A673 (cell line): Measurements from ENCODE around the gene TNPO3. TPM values are rescaled to one million over a fixed set of nuclear protein-coding genes. Genes with fewer than 3 reads are reported as not detected.

ENCODE experiments used
- BruUV-seq: library from RNA; stranded (reverse); fragments of 400-500 nt; replicated peaks from 2 replicates; lab custom pipeline; 2021; lab: Mats Ljungman, UMichigan
- CTCF ChIA-PET: fragments of 300-600 bp; sonication (Branson Sonifier 250); formaldehyde crosslinking; loops from one replicate; lab custom pipeline; 2022; ENCODE audit warnings: antibody characterized with exemption; lab: Charles Lee
- POLR2A ChIA-PET: fragments of 300-600 bp; sonication (Branson Sonifier 250); formaldehyde crosslinking; loops from one replicate; lab custom pipeline; 2022; ENCODE audit warnings: antibody characterized with exemption; ENCODE audit not compliant: low non-redundant PET; lab: Charles Lee
- DNase-seq: peaks from one replicate; pipeline ENCODE4 v3.0.0-alpha.2; 2015; ENCODE audit warnings: low spot score
- H3K27ac ChIP-seq: fragments of 200-600 bp; sonication (generic); 2 replicates; pipeline ENCODE4 v1.5.1; 2016; ENCODE audit warnings: mixed run types, low read depth, mild to moderate bottlenecking, mixed read lengths, antibody characterized with exemption, low read length; ENCODE audit not compliant: poor library complexity, severe bottlenecking
- H3K27me3 ChIP-seq: fragments of 200-600 bp; sonication (generic); replicated peaks from 2 replicates; pipeline ENCODE4 v1.6.1; 2017; ENCODE audit warnings: mixed run types, low read depth, mild to moderate bottlenecking, mixed read lengths, antibody characterized with exemption, low read length; ENCODE audit not compliant: insufficient read depth, poor library complexity
- H3K36me3 ChIP-seq: fragments of 200-600 bp; sonication (generic); 2 replicates; pipeline ENCODE4 v1.6.1; 2016; ENCODE audit warnings: mixed run types, mild to moderate bottlenecking, mixed read lengths, antibody characterized with exemption, low read length; ENCODE audit not compliant: insufficient read depth, poor library complexity, severe bottlenecking
- H3K4me1 ChIP-seq: fragments of 200-600 bp; sonication (generic); 2 replicates; pipeline ENCODE4 v1.6.1; 2017; ENCODE audit warnings: mixed run types, mild to moderate bottlenecking, mixed read lengths, antibody characterized with exemption, low read length; ENCODE audit not compliant: insufficient read depth, poor library complexity, severe bottlenecking
- H3K4me3 ChIP-seq: fragments of 200-600 bp; sonication (generic); 2 replicates; pipeline ENCODE4 v1.5.1; 2016; ENCODE audit warnings: low read depth, mixed run types, mild to moderate bottlenecking, mixed read lengths, low read length; ENCODE audit not compliant: poor library complexity, severe bottlenecking
- H3K9me3 ChIP-seq: fragments of 200-600 bp; sonication (generic); 2 replicates; pipeline ENCODE4 v1.6.1; 2016; ENCODE audit warnings: mixed run types, low read depth, mild to moderate bottlenecking, mixed read lengths, antibody characterized with exemption, low read length; ENCODE audit not compliant: poor library complexity, severe bottlenecking
- CTCF ChIP-seq: fragments of 300-800, 200-600 bp; sonication (generic); conservative IDR thresholded peaks from 2 replicates; pipeline ENCODE4 v1.5.1; 2017; ENCODE audit warnings: low read depth, mild to moderate bottlenecking, antibody characterized with exemption, low read length, moderate library complexity, mixed read lengths
- EZH2 ChIP-seq: fragments of 200-600 bp; sonication (generic); IDR thresholded peaks from 2 replicates; pipeline ENCODE4 v1.6.1; 2017; ENCODE audit warnings: borderline replicate concordance, low read depth, mild to moderate bottlenecking, mixed read lengths, antibody characterized with exemption, low read length; ENCODE audit not compliant: poor library complexity, severe bottlenecking
- intact Hi-C: fragments of 100-400 bp; cut with micrococcal nuclease; formaldehyde crosslinking; loops from one replicate; pipeline ENCODE4 v1.10.0; 2022; ENCODE audit not compliant: unreplicated experiment
- total RNA-seq: library from RNA; stranded (reverse); gene quantifications from 2 replicates; pipeline ENCODE4 v1.2.3, GENCODE V29; 2021

The TNPO3 gene
- total RNA-seq, 1 experiment from 2014 or later = 77.8 TPM

GRCh38 chr7:129090300-129090907, 35.5 kb upstream of the TNPO3 start:
- no peak for TF ChIP-seq EZH2
- TF ChIP-seq CTCF = no peak
- no peaks in the 10 kb centered on the region for H3K9me3 ChIP-seq
- H3K27me3 ChIP-seq = no peaks in the 10 kb centered on the region
- no peaks in the 10 kb centered on the region for H3K4me1 ChIP-seq
- no peak overlapping the region for H3K27ac ChIP-seq
- ChIA-PET CTCF (interaction anchor here (1.3 kb wide), 1 partner anchor 179 kb away, joined by 3 read pairs; no protein-coding TSS in a partner anchor), POLR2A (interaction anchor here (0.6 kb wide), 1 partner anchor 237 kb away, joined by 3 read pairs; no protein-coding TSS in a partner anchor)
- intact Hi-C loops = no loop called here
- no peak overlapping the region for H3K4me3 ChIP-seq
- no peaks in the 10 kb centered on the region for H3K36me3 ChIP-seq
- no peak for DNase-seq
- BruUV-seq = no TSS peak

GRCh38 chr7:129089521-129090212, 34.8 kb upstream of the TNPO3 start:
- CTCF ChIA-PET = no interaction called here
- H3K27ac ChIP-seq = no peak overlapping the region
- intact Hi-C loops = no loop called here

More at GRCh38 chr7:129089521-129090212, 34.8 kb upstream of the TNPO3 start:
- no TSS peak for BruUV-seq
- no peak for DNase-seq
- Histone ChIP-seq H3K4me1 (no peaks in the 10 kb centered on the region), H3K4me3 (no peak overlapping the region), H3K36me3 (no peaks in the 10 kb centered on the region), H3K9me3 (no peaks in the 10 kb centered on the region), H3K27me3 (no peaks in the 10 kb centered on the region)
- POLR2A ChIA-PET = no interaction called here
- no peak for TF ChIP-seq EZH2
- TF ChIP-seq CTCF = no peak
